Measurements from ENCODE around the gene SNRK. TPM values are rescaled to one million over a fixed set of nuclear protein-coding genes. Genes with fewer than 3 reads are reported as not detected.

The SNRK gene
- total RNA-seq, 6 experiments from 2014 or later = 10.0 to 13.8 (median 11.6) TPM

DNA sequence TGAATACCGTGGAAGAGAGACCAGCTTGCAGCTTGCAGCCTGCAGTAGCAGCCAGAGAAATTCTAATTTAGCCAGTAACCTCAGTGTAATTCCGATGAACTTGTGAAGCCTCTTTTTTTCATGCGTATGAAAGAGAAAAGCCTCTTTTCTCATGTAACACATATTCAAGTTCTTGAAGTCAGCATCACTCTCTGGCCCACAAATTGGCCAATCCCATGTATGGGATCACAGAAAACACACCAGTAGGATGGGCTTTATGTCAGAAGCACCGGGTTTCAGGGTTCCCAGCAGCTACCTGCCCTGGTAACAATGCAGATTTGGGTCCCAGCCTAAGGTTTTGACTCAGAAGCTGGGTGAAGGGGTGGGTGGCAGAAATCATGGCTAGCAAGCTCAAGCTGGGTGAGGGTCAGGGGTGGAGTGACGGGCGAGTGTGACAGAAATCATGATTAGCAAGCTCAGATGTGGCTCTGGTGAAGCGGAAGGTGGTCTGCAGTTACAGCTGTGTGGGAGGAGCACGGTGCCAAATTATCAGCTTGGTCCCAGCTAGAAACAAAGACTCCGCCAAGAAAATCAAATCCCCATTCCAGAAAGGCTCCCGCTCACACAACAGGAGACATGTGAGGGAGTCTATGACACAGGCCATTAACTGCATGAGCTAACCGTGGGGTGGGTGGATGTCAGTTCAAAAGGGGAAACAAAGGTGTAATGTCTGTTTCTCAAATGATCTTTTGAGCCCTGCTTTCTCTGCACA, 86.6 kb downstream of the SNRK start:
- no peak overlapping the region; the same call in 1 of the 2 replicates for H3K27ac Mint-ChIP-seq
- DNase-seq = no peak
- TF ChIP-seq CTCF (IDR thresholded peaks at IDR 0.05) = no peak

GRCh38 chr3:43373560-43373928, 87.2 kb downstream of the SNRK start:
- H3K27me3 Mint-ChIP-seq (ENCODE audit: insufficient read depth) = no peaks in the 10 kb centered on the region; the same call in 1 of the 2 replicates
- peaks cover 29% of the 10 kb centered on the region for H3K4me1 Mint-ChIP-seq (ENCODE audit: low read depth)
- no peaks in the 10 kb centered on the region for H3K36me3 Mint-ChIP-seq (ENCODE audit: low read depth)
- H3K4me3 Mint-ChIP-seq = no peak overlapping the region
- no peak for TF ChIP-seq CTCF (IDR thresholded peaks at IDR 0.05)
- peak; percentile 10 for DNase-seq
- no peaks in the 10 kb centered on the region for H3K9me3 Mint-ChIP-seq
- peak overlapping the region; percentile 7; the same call in 1 of the 2 replicates for H3K27ac Mint-ChIP-seq

More for the DNA sequence above, 86.6 kb downstream of the SNRK start:
- Mint-ChIP-seq H3K27me3 (ENCODE audit: insufficient read depth) (no peaks in the 10 kb centered on the region; the same call in 1 of the 2 replicates), H3K36me3 (ENCODE audit: low read depth) (no peaks in the 10 kb centered on the region), H3K9me3 (no peaks in the 10 kb centered on the region), H3K4me3 (no peak overlapping the region), H3K4me1 (ENCODE audit: low read depth) (peaks cover 23% of the 10 kb centered on the region)

GRCh38 chr3:43378066-43378935, 92.0 kb downstream of the SNRK start:
- DNase-seq = peak; percentile 3
- Mint-ChIP-seq H3K4me1 (ENCODE audit: low read depth) (peaks cover 37% of the 10 kb centered on the region), H3K27me3 (ENCODE audit: insufficient read depth) (no peaks in the 10 kb centered on the region), H3K27ac (peak overlapping the region; percentile 34), H3K36me3 (ENCODE audit: low read depth) (no peaks in the 10 kb centered on the region; the same call in 1 of the 2 replicates), H3K9me3 (peaks cover 3% of the 10 kb centered on the region; the same call in 1 of the 2 replicates), H3K4me3 (0 out of 2 replicates have a peak overlapping the region, but pooled peaks have one; percentile 28)
- TF ChIP-seq CTCF (IDR thresholded peaks at IDR 0.05) = peak; percentile 87

GRCh38 chr3:43379343-43379742, 93.0 kb downstream of the SNRK start:
- DNase-seq = peak; percentile 57
- no peak for TF ChIP-seq CTCF (IDR thresholded peaks at IDR 0.05)
- H3K27ac Mint-ChIP-seq = peak overlapping the region; percentile 76
- H3K27me3 Mint-ChIP-seq (ENCODE audit: insufficient read depth) = no peaks in the 10 kb centered on the region
- peaks cover 27% of the 10 kb centered on the region for H3K4me1 Mint-ChIP-seq (ENCODE audit: low read depth)
- peaks cover 2% of the 10 kb centered on the region; the same call in 1 of the 2 replicates for H3K36me3 Mint-ChIP-seq (ENCODE audit: low read depth)
- H3K4me3 Mint-ChIP-seq = peak overlapping the region; percentile 48
- H3K9me3 Mint-ChIP-seq = peaks cover 3% of the 10 kb centered on the region; the same call in 1 of the 2 replicates

- no peak for TF ChIP-seq CTCF (IDR thresholded peaks at IDR 0.05)
- Mint-ChIP-seq H3K27ac (no peak overlapping the region), H3K9me3 (no peaks in the 10 kb centered on the region), H3K4me3 (no peak overlapping the region), H3K4me1 (ENCODE audit: low read depth) (peaks cover 17% of the 10 kb centered on the region; the same call in 1 of the 2 replicates), H3K27me3 (ENCODE audit: insufficient read depth) (no peaks in the 10 kb centered on the region; the same call in 1 of the 2 replicates), H3K36me3 (ENCODE audit: low read depth) (peaks cover 14% of the 10 kb centered on the region)
- no peak for DNase-seq
Observed at GRCh38 chr3:43388175-43388574, 101.8 kb downstream of the SNRK start.
